H1 (cell line): ENCODE data around the gene AK8. TPM values are rescaled to one million over a fixed set of nuclear protein-coding genes. Genes with fewer than 3 reads are reported as not detected.

Experiments used
- polyA plus RNA-seq, 7 experiments: library from polyadenylated mRNA; depleted of rRNA in 3 of 7; stranded (reverse) in 5 of 7; unstranded in 2 of 7; fragments of >200 nt in 5 of 7; fragments of 200-250 nt in 2 of 7; gene quantifications; 1 replicate in 5 of 7; 2 replicates in 1 of 7; 4 replicates in 1 of 7; pipeline versions ENCODE4 v1.2.1 to v1.2.3, GENCODE V29; 2011 to 2013; ENCODE audit warnings: missing spikeins in 2 of 7, mixed read lengths in 2 of 7
- total RNA-seq: library from RNA; stranded (reverse); fragmentation: NEBNext Ultra II Directional; extraction: Animal tissue kit (Norgen Biotek cat#: 25700); gene quantifications from 2 replicates; pipeline ENCODE4 v1.2.1, GENCODE V29; 2021
- TF ChIP-seq, protein P1 (sequence below): IDR thresholded peaks from 2 replicates; pipeline ENCODE4 v1.6.1; 2011; ENCODE audit warnings: low read length, improper control_type of control experiment

AK8 gene
- total and polyA plus RNA-seq, 2 of the 8 experiments (the other 6 are each of a cell fraction or from before 2014, with no cell fraction given): 0.35 to 0.48 TPM

DNA sequence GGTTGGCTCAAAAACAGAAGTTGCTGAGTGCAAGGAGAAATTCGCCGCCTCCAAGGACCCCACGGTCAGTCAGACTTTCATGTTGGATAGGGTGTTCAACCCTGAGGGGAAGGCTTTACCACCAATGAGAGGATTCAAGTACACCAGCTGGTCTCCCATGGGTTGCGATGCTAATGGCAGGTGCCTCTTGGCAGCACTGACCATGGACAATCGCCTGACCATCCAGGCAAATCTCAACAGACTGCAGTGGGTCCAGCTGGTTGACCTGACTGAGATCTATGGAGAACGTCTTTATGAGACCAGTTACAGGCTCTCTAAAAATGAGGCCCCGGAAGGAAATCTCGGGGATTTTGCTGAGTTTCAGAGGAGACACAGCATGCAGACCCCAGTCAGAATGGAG, 200.1 kb downstream of the AK8 start (continued):
- TF ChIP-seq, protein P1, sequence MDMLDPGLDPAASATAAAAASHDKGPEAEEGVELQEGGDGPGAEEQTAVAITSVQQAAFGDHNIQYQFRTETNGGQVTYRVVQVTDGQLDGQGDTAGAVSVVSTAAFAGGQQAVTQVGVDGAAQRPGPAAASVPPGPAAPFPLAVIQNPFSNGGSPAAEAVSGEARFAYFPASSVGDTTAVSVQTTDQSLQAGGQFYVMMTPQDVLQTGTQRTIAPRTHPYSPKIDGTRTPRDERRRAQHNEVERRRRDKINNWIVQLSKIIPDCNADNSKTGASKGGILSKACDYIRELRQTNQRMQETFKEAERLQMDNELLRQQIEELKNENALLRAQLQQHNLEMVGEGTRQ: no peak

Other genes with a start within 250 kb of the AK8 start
- 23.7 and 25.2 TPM in 2 replicates for gene DDX31, start 208.3 kb downstream of the AK8 start, total RNA-seq
- 6.3 and 9.5 TPM in 2 replicates for gene DDX31, start 208.3 kb downstream of the AK8 start, polyA plus RNA-seq (2011; rRNA removed)
- 36.9 and 39.2 TPM in 2 replicates for gene GTF3C4, start 207.8 kb downstream of the AK8 start, total RNA-seq
- 6.3 and 6.8 TPM in 2 replicates for gene GTF3C4, start 207.8 kb downstream of the AK8 start, polyA plus RNA-seq (2011; rRNA removed)
- 0.29 and 0.63 TPM in 2 replicates for gene SPACA9, start 614 bp upstream of the AK8 start, total RNA-seq
- 1.3 and 1.4 TPM in 2 replicates for gene SPACA9, start 614 bp upstream of the AK8 start, polyA plus RNA-seq (2011; rRNA removed)
- gene TSC1, start 66.3 kb upstream of the AK8 start, total RNA-seq: 39.1 and 46.0 TPM in 2 replicates
- gene TSC1, start 66.3 kb upstream of the AK8 start, polyA plus RNA-seq (2011; rRNA removed): 36.2 and 37.2 TPM in 2 replicates
- 0.09 and 0.71 TPM in 2 replicates for gene GFI1B, start 100.4 kb upstream of the AK8 start, total RNA-seq
- 0.11 and 0.20 TPM in 2 replicates for gene GFI1B, start 100.4 kb upstream of the AK8 start, polyA plus RNA-seq (2011; rRNA removed)
- gene GTF3C5, start 152.7 kb upstream of the AK8 start, total RNA-seq: 87.1 and 89.4 TPM in 2 replicates
- gene GTF3C5, start 152.7 kb upstream of the AK8 start, polyA plus RNA-seq (2011; rRNA removed): 78.7 and 104 TPM in 2 replicates
- 2.5 and 3.4 TPM in 2 replicates for gene CEL, start 183.7 kb upstream of the AK8 start, total RNA-seq
- gene CEL, start 183.7 kb upstream of the AK8 start, polyA plus RNA-seq (2011; rRNA removed): 1.8 and 2.7 TPM in 2 replicates
- gene RALGDS, start 243.0 kb upstream of the AK8 start, total RNA-seq: 11.2 and 14.5 TPM in 2 replicates
- gene RALGDS, start 243.0 kb upstream of the AK8 start, polyA plus RNA-seq (2011; rRNA removed): 25.5 and 29.3 TPM in 2 replicates